ENCODE results near the gene SPTBN5.

Gene SPTBN5

DNA sequence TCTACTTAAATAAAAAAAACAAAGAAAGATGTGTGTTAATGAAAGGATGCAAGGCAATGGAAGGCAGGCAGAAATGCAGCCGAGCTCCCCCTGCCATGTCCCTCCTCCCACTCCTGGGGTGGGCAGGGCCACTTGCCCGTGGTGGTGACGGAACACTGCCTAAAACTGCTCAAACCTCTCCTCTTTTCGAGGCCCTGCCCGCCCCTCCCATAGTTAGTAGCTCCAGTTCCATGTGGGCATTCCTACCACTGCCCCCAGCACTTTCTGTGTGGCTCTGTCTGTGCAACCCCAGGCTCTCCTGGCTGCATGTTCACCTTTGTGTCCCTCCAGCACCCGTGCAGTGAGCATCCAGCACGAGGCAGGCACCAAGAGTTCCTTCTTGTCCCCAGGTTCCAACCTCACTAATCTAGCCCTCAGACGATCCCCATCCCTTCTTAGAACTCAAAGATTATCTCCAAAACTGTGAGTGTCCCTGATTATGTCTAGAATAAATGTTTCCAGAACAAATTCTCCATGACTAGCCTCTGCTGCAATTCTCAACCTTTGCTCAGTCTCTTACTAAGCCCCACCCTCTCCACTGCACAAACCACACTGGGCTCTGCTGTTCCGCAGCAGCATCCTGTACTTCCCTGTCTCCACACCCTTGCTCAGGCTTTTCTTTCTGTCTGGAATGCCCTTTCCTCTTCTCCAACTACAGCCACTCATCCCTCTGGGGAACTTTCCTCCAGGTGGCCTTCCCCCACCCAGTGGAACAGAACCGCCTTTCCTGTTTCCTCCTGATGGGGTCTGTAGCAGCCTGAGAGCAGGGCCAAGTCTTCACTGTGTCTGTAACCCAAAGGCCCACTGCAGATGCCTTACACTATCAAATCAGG is 32.6 kb upstream of the SPTBN5 start:
- DNase-seq (ENCODE audit: low spot score) = peak; percentile 50

GRCh38 chr15:41925086-41925608 is 31.3 kb upstream of the SPTBN5 start:
- no peak for DNase-seq (ENCODE audit: low spot score)

DNA sequence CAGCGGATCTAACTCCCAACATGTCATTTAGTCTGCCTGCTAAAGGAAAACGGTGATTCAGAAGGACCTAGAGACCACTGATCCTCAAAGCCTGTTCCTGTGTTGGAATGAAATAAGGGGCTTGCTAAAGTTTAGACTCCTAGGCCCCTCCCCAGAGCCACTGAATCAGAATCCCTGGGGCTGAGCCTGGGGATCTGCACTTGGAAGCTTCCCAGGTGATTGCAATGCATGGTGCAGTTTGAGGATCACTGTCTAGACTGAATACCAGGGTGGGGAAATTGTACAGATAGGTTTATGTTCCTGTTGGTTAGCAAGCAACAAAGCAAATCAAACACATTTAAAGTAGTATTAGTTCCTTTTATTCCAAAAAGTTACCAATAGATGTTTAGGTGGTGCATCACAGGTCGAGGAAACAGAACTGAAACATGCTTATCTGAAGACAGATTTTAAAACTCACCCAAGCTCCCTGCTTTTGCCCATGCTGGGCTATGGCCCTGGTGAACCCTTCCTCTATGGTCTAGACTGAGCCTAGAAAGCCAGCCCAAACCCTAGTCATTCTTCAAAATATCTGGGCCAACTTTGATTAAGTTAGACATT is 29.6 kb upstream of the SPTBN5 start:
- DNase-seq (ENCODE audit: low spot score) = no peak

GRCh38 chr15:41922353-41922752 is 28.5 kb upstream of the SPTBN5 start:
- DNase-seq (ENCODE audit: low spot score) = no peak

DNA sequence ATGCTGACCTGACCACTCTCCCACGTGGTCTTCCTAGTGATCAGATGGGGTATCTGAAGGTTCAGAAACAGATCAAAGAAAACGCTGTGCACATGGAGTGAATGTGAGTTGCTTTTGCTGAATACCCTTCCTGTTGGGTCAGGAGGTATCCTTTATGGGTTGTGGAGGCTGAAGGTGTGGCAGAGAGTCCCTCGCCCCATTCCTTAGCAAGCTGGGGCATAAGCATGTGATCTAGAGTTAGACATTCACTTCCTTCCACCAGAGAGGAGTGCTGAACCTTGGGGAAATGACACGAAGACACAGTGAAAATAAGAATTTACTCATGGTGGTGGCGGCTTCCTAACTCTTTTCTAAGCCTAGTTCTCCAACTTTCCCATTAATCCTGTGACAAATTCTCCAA is 27.8 kb upstream of the SPTBN5 start:
- no peak for DNase-seq (ENCODE audit: low spot score)

DNA sequence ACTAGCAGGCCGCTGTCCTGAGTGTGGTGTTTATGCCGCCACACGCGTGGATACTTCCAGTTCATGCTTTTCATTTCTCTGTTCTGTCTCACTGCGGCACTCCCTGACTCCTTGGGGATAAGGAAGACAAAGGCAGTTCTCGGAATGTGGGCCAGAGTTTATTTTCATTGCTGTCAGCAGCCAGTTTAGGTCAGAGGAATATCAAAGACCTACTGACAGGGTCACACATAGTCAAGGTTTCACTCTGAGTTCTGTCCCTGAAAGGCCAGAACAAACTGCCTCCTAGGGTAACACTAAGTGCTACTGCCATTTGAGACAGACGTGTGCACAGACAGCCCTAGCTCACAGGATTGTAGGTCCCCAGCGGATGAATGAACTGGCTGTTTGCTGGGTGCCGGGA is 27.3 kb upstream of the SPTBN5 start:
- DNase-seq (ENCODE audit: low spot score) = no peak

DNA sequence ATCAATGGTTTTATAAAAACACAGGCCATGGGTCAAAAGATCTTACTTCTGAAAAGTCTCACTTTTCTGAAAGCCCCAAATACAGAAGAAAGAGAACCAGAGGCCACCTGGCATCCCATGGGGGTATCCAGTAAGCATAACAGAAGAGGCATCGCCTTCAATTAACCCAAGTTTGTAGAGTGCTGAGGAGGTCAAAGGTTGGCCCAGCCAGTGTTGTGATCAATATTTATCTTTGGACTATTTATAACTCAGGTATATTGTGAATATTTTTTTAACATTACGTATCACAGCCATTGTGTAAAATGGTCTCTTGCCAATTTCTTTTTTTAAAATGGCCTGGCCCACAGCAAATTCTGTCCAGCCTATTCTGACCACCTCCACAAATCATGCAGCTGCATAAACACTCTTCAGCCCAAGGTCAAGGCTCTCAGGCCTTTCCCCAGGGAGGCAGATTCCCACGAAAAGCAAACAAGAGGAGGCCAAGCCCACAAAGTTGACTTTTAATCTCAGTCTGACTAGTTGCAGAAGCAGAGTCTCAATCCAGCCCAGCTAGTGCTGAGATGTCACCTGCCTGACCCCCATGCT is 26.2 kb upstream of the SPTBN5 start:
- peak; percentile 40 for DNase-seq (ENCODE audit: low spot score)

GRCh38 chr15:41919201-41919820 is 25.5 kb upstream of the SPTBN5 start:
- DNase-seq (ENCODE audit: low spot score) = no peak

DNA sequence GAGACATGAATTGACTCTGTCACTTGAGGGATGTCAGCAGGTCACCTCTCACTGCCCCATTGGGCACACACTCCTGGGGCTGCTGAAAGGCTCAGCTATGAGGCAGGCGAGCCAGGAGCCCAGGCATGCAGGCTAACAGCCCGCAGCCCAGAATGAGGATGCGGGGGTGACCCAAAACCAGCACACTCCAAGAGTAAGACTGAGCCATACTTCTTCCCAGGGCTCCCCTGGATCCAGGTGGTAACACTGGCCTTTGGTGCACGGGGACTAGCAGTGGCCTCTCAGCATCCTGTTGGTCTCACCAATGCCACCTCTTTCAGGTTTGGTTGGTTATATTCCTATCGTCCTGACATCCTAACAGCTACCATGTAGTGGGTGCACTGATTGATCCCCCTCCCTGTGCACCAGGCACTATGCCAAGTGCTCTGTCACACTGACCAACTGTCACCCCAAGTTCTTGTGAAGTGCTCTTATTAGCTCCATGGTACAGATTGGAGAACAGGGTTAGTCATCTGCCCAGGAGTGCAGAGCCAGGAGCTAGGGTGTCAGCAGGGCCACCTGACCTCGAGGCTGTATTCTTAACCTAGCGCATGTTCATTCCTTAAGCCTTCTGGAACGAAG is 24.8 kb upstream of the SPTBN5 start:
- DNase-seq (ENCODE audit: low spot score) = no peak

DNA sequence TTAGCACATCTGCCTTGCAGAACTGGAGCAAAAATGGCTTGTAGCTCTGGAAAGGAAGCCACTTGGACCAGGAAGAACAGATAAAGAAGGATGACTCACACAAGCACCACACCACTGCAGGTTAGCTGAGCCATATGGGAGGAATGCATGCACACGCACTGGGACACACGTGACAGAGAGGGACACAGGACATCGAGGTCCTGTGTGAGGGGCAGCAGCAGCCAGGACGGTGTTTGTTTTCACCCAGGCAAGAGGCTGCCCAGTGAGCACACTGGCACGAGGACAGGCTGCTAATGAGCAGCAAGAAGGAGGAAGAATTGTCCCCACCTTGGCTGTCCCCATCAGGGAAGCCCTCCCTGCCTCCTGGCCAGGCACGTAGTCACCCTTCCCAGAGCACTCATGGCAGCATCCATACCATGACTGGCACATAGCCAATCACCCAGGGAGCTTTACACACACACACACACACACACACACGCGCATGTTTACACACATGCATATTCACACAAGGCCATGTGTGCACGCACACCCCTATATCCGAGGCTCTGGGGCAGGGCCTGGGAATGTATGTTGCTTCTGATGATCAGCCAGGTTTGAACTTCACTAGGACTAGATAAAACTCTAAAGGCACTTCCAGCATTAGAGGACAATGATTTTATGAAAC is 24.0 kb upstream of the SPTBN5 start:
- no peak for DNase-seq (ENCODE audit: low spot score)

GRCh38 chr15:41915255-41915994 is 21.6 kb upstream of the SPTBN5 start:
- DNase-seq (ENCODE audit: low spot score) = no peak

GRCh38 chr15:41914411-41914810 is 20.6 kb upstream of the SPTBN5 start:
- DNase-seq (ENCODE audit: low spot score) = no peak

DNA sequence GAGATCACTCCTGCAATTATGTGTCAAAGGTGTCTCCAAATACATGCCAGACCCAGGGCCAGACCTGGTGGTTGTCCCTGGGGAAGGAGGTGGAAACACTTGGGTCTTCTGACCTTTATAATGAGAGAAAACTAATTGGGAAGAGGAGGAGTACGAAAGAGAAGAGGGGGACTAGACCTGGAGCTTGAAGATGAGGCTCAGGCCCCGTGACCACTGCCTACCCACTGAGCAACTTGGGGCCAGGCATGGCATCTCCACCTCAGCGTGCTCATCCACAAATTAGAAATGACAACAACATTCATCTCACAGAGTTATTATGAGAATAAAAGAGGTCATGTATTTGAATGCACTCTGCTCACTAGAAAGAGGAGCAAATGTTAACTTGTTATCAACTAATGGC is 19.4 kb upstream of the SPTBN5 start:
- DNase-seq (ENCODE audit: low spot score) = no peak

DNA sequence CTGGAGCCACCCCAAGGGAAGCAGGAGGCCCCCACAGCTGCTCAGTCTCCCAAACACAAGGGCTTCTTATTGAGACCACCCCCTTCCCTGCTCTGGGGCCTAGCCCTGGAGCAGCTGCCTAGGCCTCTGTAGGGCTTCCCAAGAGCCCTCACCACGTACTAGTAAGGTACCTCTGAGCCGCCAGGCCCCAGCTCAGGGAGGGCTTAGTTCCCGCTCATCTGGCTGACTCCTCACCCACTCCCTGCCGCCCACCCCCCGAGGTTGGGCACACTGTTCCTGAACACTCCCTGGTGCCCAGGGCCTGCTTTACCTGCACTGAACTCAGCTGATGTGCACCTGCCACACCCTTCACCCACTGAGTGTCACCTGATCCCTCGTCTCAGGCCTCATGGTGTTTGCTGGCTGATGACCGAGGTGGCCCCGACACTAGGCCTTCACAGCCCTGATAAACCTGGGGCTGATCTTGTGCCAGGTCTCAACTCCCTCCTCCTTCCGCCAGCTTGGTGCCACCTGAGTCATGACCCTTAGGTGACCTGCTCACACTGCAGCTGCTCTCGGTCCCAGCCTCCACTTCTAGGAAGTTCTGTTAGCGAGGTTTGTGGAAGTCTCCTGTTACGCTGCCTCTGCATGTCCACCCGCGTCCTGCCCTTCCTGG is 18.0 kb upstream of the SPTBN5 start:
- no peak for DNase-seq (ENCODE audit: low spot score)

DNA sequence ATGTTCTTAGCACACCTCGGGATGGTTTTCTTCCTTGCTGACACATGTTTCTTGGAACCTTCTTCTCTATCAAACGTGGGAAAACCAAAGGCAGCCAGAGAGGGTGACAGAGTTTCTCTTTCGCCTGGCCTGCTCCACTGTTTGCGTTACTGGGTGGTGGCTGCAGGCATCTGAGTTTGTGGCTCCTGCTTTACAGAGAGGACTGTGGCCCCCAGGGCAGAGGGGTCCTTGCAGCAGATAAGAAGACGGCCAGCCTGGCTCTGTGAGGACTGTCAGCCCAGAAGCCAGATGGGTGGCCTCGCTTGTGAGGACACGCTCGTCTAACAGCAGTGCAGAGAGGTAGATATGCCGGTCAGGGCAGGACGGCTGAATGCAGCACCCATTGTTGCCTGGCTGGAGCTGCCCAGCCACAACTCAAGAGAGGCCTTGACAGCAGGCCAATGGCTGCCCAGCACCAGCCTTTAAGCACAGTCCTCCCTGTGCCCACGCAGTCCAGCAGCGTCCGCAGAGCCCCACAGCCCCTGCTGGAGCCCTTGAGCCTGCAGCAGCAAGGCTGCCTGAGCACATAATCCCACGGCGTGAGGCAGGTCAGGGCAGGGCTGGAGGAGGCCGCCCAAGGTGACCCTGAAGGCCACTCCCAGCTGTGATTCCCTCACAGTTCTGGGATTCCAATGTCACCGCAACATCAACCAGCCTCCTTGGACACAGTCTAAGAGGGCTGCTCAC is 15.0 kb upstream of the SPTBN5 start:
- no peak for DNase-seq (ENCODE audit: low spot score)

GRCh38 chr15:41907141-41907540 is 13.3 kb upstream of the SPTBN5 start:
- DNase-seq (ENCODE audit: low spot score) = no peak

DNA sequence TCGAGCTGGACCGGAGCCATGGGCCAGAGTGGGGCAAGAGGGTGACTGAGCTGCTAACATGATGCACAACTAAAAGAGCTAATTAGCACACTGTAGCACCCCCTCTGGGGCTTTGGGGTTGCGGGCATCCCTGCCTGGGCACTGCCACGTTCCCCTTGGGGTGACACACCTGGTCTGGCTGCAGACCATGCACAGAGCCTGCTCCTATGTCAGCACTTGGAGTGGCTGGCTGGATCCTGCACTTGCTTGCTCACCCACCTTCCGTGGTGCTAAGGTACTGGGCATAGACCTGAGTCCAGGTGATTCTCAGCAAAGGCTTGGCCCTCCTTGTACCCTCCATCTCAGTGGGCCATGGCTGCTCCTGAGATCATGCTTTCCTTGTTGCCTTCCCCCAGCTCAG is 12.8 kb upstream of the SPTBN5 start:
- no peak for DNase-seq (ENCODE audit: low spot score)

GRCh38 chr15:41905036-41905793 is 11.4 kb upstream of the SPTBN5 start:
- DNase-seq (ENCODE audit: low spot score) = no peak

GRCh38 chr15:41904541-41905005 is 10.7 kb upstream of the SPTBN5 start:
- DNase-seq (ENCODE audit: low spot score) = peak; percentile 87

All from HuH-7.5 (cell line).